Activated naive CD4-positive, alpha-beta T cell treated with Interleukin-2 at 50 U/mL for 16 hours (primary cell): ENCODE results near the gene SH2D5.
A peak's percentile ranks its signal among the peaks of the same experiment; 100 is the strongest.

Experiments used
- DNase-seq: peaks from one replicate; pipeline ENCODE4 v3.0.0-alpha.2; 2020

Gene SH2D5

GRCh38 chr1:20711285-20712214 lies 21.0 kb downstream of the SH2D5 start:
- no peak for DNase-seq

GRCh38 chr1:20710469-20711284 lies 21.8 kb downstream of the SH2D5 start:
- DNase-seq = no peak

GRCh38 chr1:20709868-20710267 lies 22.6 kb downstream of the SH2D5 start:
- no peak for DNase-seq

- DNase-seq = no peak
Measured at GRCh38 chr1:20708891-20709290, 23.6 kb downstream of the SH2D5 start.

GRCh38 chr1:20708057-20708456 lies 24.4 kb downstream of the SH2D5 start:
- DNase-seq = no peak

GRCh38 chr1:20706841-20707240 lies 25.7 kb downstream of the SH2D5 start:
- no peak for DNase-seq

GRCh38 chr1:20705203-20705755 lies 27.2 kb downstream of the SH2D5 start:
- DNase-seq = no peak

- DNase-seq = no peak
Measured at GRCh38 chr1:20704390-20705202, 27.9 kb downstream of the SH2D5 start.

- DNase-seq = no peak
Measured at GRCh38 chr1:20703124-20703756, 29.3 kb downstream of the SH2D5 start.

GRCh38 chr1:20702416-20702815 lies 30.1 kb downstream of the SH2D5 start:
- DNase-seq = no peak

- DNase-seq = no peak
Measured at GRCh38 chr1:20701847-20702246, 30.7 kb downstream of the SH2D5 start.

- DNase-seq = no peak
Measured at GRCh38 chr1:20701446-20701845, 31.1 kb downstream of the SH2D5 start.

- DNase-seq = no peak
Measured at GRCh38 chr1:20700636-20701215, 31.8 kb downstream of the SH2D5 start.

- no peak for DNase-seq
Measured at GRCh38 chr1:20699558-20699957, 32.9 kb downstream of the SH2D5 start.

GRCh38 chr1:20698195-20698910 lies 34.1 kb downstream of the SH2D5 start:
- DNase-seq = no peak

- DNase-seq = no peak
Measured at GRCh38 chr1:20697563-20697962, 34.9 kb downstream of the SH2D5 start.

GRCh38 chr1:20696397-20697333 lies 35.8 kb downstream of the SH2D5 start:
- peak; percentile 74 for DNase-seq

- DNase-seq = no peak
Measured at GRCh38 chr1:20695515-20695914, 37.0 kb downstream of the SH2D5 start.

GRCh38 chr1:20693623-20694022 lies 38.9 kb downstream of the SH2D5 start:
- DNase-seq = no peak

GRCh38 chr1:20691872-20692271 lies 40.6 kb downstream of the SH2D5 start:
- DNase-seq = no peak
